HG03469 (cell line): Measurements from ENCODE around the gene WHAMM.
A peak's percentile ranks its signal among the peaks of the same experiment; 100 is the strongest.
"Not testable (repeated sequence)": the region's sequence is repeated elsewhere in the genome, so short reads cannot be mapped to it uniquely, and the experiment has no call there.

Experiments used
- ATAC-seq: cut with Tn5 transposase; IDR thresholded peaks from one replicate; pipeline ENCODE4 v1.9.1; 2021; ENCODE audit warnings: mild to moderate bottlenecking, moderate library complexity, moderate number of reproducible peaks; ENCODE audit not compliant: unreplicated experiment

The WHAMM gene

GRCh38 chr15:82809308-82810060 lies at the start of gene WHAMM:
TSS of gene WHAMM (plus strand) at chr15:82809628. CDS start at chr15:82809727, 99 bp downstream.
- peak; percentile 55 for ATAC-seq

- no peak for ATAC-seq
Measured at GRCh38 chr15:82763361-82764116, 45.9 kb upstream of the WHAMM start.

- no peak for ATAC-seq
Measured at GRCh38 chr15:82764117-82764490, 45.3 kb upstream of the WHAMM start.

GRCh38 chr15:82764740-82765139 lies 44.7 kb upstream of the WHAMM start:
- ATAC-seq = no peak

GRCh38 chr15:82766201-82766600 lies 43.2 kb upstream of the WHAMM start:
- not testable (repeated sequence) for ATAC-seq

GRCh38 chr15:82767163-82767829 lies 42.1 kb upstream of the WHAMM start:
- ATAC-seq = no peak

- ATAC-seq = no peak
Measured at GRCh38 chr15:82768414-82769054, 40.9 kb upstream of the WHAMM start.

GRCh38 chr15:82771789-82772607 lies 37.4 kb upstream of the WHAMM start:
- ATAC-seq = no peak

- no peak for ATAC-seq
Measured at GRCh38 chr15:82774496-82774895, 34.9 kb upstream of the WHAMM start.

GRCh38 chr15:82778755-82779154 lies 30.7 kb upstream of the WHAMM start:
- no peak for ATAC-seq

GRCh38 chr15:82781349-82781748 lies 28.1 kb upstream of the WHAMM start:
- ATAC-seq = no peak

- ATAC-seq = no peak
Measured at GRCh38 chr15:82788496-82788895, 20.9 kb upstream of the WHAMM start.

GRCh38 chr15:82789491-82789890 lies 19.9 kb upstream of the WHAMM start:
- no peak for ATAC-seq

- no peak for ATAC-seq
Measured at GRCh38 chr15:82790321-82790720, 19.1 kb upstream of the WHAMM start.

- no peak for ATAC-seq
Measured at GRCh38 chr15:82792068-82792467, 17.4 kb upstream of the WHAMM start.

GRCh38 chr15:82793737-82794136 lies 15.7 kb upstream of the WHAMM start:
- no peak for ATAC-seq

GRCh38 chr15:82798104-82798503 lies 11.3 kb upstream of the WHAMM start:
- ATAC-seq = no peak

- ATAC-seq = no peak
Measured at GRCh38 chr15:82798531-82799166, 10.8 kb upstream of the WHAMM start.

- ATAC-seq = no peak
Measured at GRCh38 chr15:82799183-82799841, 10.1 kb upstream of the WHAMM start.
